HCT116 (cell line): ENCODE measurements around the gene RBBP6.

Experiments used
- ATF3 ChIP-seq: IDR thresholded peaks from 2 replicates; pipeline ENCODE4 v1.6.1; 2012
- CTCF ChIP-seq, 3 experiments: fragments of 200-600 bp in 1 of 3; sonication (generic) in 1 of 3; IDR thresholded peaks in 2 of 3; conservative IDR thresholded peaks in 1 of 3; 2 replicates each; pipeline ENCODE4 v1.5.1; 2012 to 2017; ENCODE audit warnings: low read depth in 2 of 3, low read length in 2 of 3, antibody characterized with exemption in 1 of 3, borderline replicate concordance in 1 of 3, control low read depth in 1 of 3, mild to moderate bottlenecking in 1 of 3, mixed read lengths in 1 of 3, mixed run types in 1 of 3, moderate library complexity in 1 of 3; ENCODE audit not compliant: insufficient read depth in 1 of 3
- ELF1 ChIP-seq: IDR thresholded peaks from 2 replicates; pipeline ENCODE4 v1.6.1; 2012; ENCODE audit warnings: low read depth, borderline replicate concordance
- EZH2phosphoT487 ChIP-seq: fragments of 200-600 bp; IDR thresholded peaks from 2 replicates; pipeline ENCODE4 v1.6.1; 2018; ENCODE audit warnings: antibody characterized with exemption, borderline replicate concordance
- POLR2A ChIP-seq: IDR thresholded peaks from 2 replicates; pipeline ENCODE4 v1.7.0; 2011; ENCODE audit warnings: borderline replicate concordance; ENCODE audit not compliant: insufficient read depth, insufficient read length; ENCODE audit errors: extremely low read depth
- POLR2AphosphoS5 ChIP-seq: IDR thresholded peaks from 2 replicates; pipeline ENCODE4 v1.6.1; 2011; ENCODE audit warnings: mild to moderate bottlenecking, low read depth, low read length, moderate library complexity
- REST ChIP-seq: IDR thresholded peaks from 2 replicates; pipeline ENCODE4 v1.6.1; 2012; ENCODE audit warnings: low read depth
- SIN3A ChIP-seq: IDR thresholded peaks from 2 replicates; pipeline ENCODE4 v1.6.1; 2012; ENCODE audit warnings: low read depth
- SRF ChIP-seq: IDR thresholded peaks from 2 replicates; pipeline ENCODE4 v1.6.1; 2012; ENCODE audit warnings: low read depth
- ZNF274 ChIP-seq: fragments of 200-500 bp; sonication (Bioruptor generic); IDR thresholded peaks from 2 replicates; pipeline ENCODE4 v1.6.1; 2014; ENCODE audit warnings: mild to moderate bottlenecking, low read depth, low read length, inconsistent platforms

GRCh38 chr16:24490866-24491265, 48.5 kb upstream of the RBBP6 start:
- TF ChIP-seq POLR2A, result no peak
- no peak for TF ChIP-seq CTCF (IDR thresholded peaks at IDR 0.05 in 2 of 3, conservative IDR thresholded peaks at IDR 0.05 in 1 of 3; ENCODE audit: borderline replicate concordance in 1 of 3, insufficient read depth in 1 of 3, low read depth in 2 of 3, low read length in 2 of 3)
- TF ChIP-seq ZNF274, result no peak
- no peak for TF ChIP-seq ELF1
- no peak for TF ChIP-seq SIN3A
- no peak for TF ChIP-seq ATF3
- TF ChIP-seq REST, result no peak
- TF ChIP-seq POLR2AphosphoS5, result no peak
- TF ChIP-seq EZH2phosphoT487, result no peak
- no peak for TF ChIP-seq SRF
